Stimulated activated CD4-positive, alpha-beta T cell treated with anti-CD3 and anti-CD28 coated beads, Interleukin-15, amount 100 ng/mL, for 1 hour (primary cell): ENCODE measurements around the gene ACTR5.
"Not testable (repeated sequence)": the region's sequence is repeated elsewhere in the genome, so short reads cannot be mapped to it uniquely, and the experiment has no call there.

ENCODE experiments used
- DNase-seq, 2 donors: peaks; one replicate each; pipeline ENCODE4 v3.0.0-alpha.2; 2020; ENCODE audit warnings: low read depth in 1 of 2, low spot score in 1 of 2

The ACTR5 gene

GRCh38 chr20:38804682-38805501 lies 56.6 kb downstream of the ACTR5 start:
- peak in 1 of 2 donors; percentile 52 for DNase-seq

GRCh38 chr20:38805502-38805957 lies 57.3 kb downstream of the ACTR5 start, which contains the start of gene PPP1R16B:
PPP1R16B (plus strand) TSS chr20:38805697; CDS start chr20:38835926, 30,229 bp downstream.
- peak; percentile 58 to 69 for DNase-seq

GRCh38 chr20:38805958-38806854 lies 57.9 kb downstream of the ACTR5 start:
- DNase-seq = peak; percentile 10 to 28

GRCh38 chr20:38806855-38807655 lies 58.8 kb downstream of the ACTR5 start:
- DNase-seq = peak; percentile 8 to 26

GRCh38 chr20:38809942-38810341 lies 61.7 kb downstream of the ACTR5 start:
- no peak for DNase-seq

GRCh38 chr20:38810926-38811630 lies 62.8 kb downstream of the ACTR5 start:
- DNase-seq = no peak

GRCh38 chr20:38811769-38812168 lies 63.5 kb downstream of the ACTR5 start:
- no peak for DNase-seq

- no peak for DNase-seq
Measured at GRCh38 chr20:38812182-38812581, 63.9 kb downstream of the ACTR5 start.

GRCh38 chr20:38812709-38813573 lies 64.7 kb downstream of the ACTR5 start:
- no peak for DNase-seq

- DNase-seq = not testable (repeated sequence)
Measured at GRCh38 chr20:38813574-38813962, 65.3 kb downstream of the ACTR5 start.

GRCh38 chr20:38815446-38815845 lies 67.2 kb downstream of the ACTR5 start:
- no peak for DNase-seq

GRCh38 chr20:38818113-38819065 lies 70.1 kb downstream of the ACTR5 start:
- no peak for DNase-seq
